Ovary (tissue), 3 donors: ENCODE data around the gene WNT16.

Source experiments
- CTCF ChIP-seq, 3 donors: fragments of 450-650 bp in 2 of 3; fragments of 200-600 bp in 1 of 3; IDR thresholded peaks; one replicate each; pipeline versions ENCODE4 v1.5.1 to v1.8.0; 2016 to 2022; ENCODE audit warnings: antibody characterized with exemption in 3 of 3, mild to moderate bottlenecking in 1 of 3
- EP300 ChIP-seq: sonication (generic); formaldehyde crosslinking; IDR thresholded peaks from one replicate; pipeline ENCODE4 v1.6.1; 2017; ENCODE audit warnings: antibody characterized with exemption
- POLR2A ChIP-seq: fragments of 450-650 bp; IDR thresholded peaks from one replicate; pipeline ENCODE4 v1.6.1; 2017; ENCODE audit warnings: antibody characterized with exemption, mild to moderate bottlenecking, moderate library complexity
- donor health status: DM: no; HTN: no; CAD: no.

DNA sequence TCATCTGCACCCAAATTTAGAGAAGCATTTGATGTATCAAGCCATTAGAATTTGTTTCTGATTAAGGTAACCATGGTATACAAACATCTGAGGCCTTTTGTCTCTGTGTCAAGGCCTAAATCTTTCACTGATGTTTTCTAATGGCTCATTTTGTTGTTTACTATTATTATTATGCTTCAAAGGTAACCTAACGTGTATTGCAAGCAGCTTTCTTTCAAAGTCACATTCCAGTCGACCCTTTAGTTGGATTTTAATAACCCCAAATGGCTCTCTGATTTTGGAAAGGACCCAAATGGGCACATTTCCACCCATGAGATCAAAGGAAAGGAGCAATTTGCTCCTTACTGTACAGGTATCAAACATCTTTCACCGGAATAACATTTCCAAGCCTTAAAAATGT is 46.7 kb upstream of the WNT16 start:
- TF ChIP-seq CTCF (IDR thresholded peaks at IDR 0.05): no peak
- TF ChIP-seq POLR2A: no peak
- no peak for TF ChIP-seq EP300
